ENCODE measurements around the gene GRN. TPM values are rescaled to one million over a fixed set of nuclear protein-coding genes. Genes with fewer than 3 reads are reported as not detected.

The GRN gene
- total and polyA plus RNA-seq, 2 of the 8 experiments (the other 6 are each of a cell fraction or from before 2014, with no cell fraction given): 108 to 387 TPM

DNA sequence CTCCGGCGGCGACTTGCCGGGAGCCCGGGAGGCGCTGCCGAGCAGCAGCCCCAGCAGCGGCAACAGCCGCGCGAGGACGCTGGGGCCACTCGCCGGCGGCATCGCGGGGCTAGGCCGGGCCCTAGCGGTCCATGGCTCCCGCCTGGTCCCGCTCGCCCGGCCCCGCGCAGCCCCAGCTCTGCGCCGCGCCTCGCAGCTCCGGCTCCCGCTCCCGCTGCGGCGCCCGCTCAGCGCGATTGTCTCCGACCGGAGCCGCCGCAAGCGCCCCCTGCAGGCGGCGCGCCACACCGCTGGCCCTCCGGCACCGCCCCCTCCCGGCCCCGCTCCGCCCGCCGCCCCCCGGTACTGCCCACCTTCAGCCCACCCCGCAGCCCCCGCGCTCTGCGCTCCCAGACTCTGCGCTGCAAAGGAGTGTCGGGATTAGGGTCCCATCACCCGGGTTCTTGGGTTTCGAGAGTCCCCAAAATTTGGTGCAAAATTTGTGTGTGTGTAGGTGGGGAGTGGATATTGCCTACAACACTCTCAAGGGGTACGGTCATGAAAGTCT lies 18.6 kb downstream of the GRN start, which contains the start of gene FAM171A2 (continued):
- TF ChIP-seq, protein P1, sequence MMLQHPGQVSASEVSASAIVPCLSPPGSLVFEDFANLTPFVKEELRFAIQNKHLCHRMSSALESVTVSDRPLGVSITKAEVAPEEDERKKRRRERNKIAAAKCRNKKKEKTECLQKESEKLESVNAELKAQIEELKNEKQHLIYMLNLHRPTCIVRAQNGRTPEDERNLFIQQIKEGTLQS (IDR thresholded peaks at IDR 0.05; ENCODE audit: insufficient read depth, low read depth, low read length): no peak
- TF ChIP-seq CTBP2 (IDR thresholded peaks at IDR 0.05; ENCODE audit: borderline replicate concordance, insufficient read depth, insufficient read length, low read length): no peak
- TF ChIP-seq TCF12 (IDR thresholded peaks at IDR 0.05; ENCODE audit: low read depth, low read length): peak; percentile 63; the same call in 1 of the 2 replicates
- no peak for TF ChIP-seq RNF2 (IDR thresholded peaks at IDR 0.05; ENCODE audit: borderline replicate concordance, low read depth, low read length, missing control alignments, poor library complexity, severe bottlenecking)
- TF ChIP-seq RAD21 (IDR thresholded peaks at IDR 0.05 in 1 of 2, conservative IDR thresholded peaks at IDR 0.05 in 1 of 2; ENCODE audit: low read depth in 2 of 2, low read length in 2 of 2): peak in 1 of 2 experiments; percentile 34; a peak in 2 of 4 replicates
- no peak for TF ChIP-seq CHD1 (IDR thresholded peaks at IDR 0.05; ENCODE audit: low read depth, low read length)
- no peak for TF ChIP-seq JUND (IDR thresholded peaks at IDR 0.05; ENCODE audit: low read length)
- no peak for TF ChIP-seq EGR1 (IDR thresholded peaks at IDR 0.05; ENCODE audit: borderline replicate concordance, low read depth, low read length)
- TF ChIP-seq GABPA (IDR thresholded peaks at IDR 0.05; ENCODE audit: borderline replicate concordance, insufficient read depth, low read length): no peak
- no peak for TF ChIP-seq SP4 (IDR thresholded peaks at IDR 0.05; ENCODE audit: low read length)
- TF ChIP-seq, protein P2, sequence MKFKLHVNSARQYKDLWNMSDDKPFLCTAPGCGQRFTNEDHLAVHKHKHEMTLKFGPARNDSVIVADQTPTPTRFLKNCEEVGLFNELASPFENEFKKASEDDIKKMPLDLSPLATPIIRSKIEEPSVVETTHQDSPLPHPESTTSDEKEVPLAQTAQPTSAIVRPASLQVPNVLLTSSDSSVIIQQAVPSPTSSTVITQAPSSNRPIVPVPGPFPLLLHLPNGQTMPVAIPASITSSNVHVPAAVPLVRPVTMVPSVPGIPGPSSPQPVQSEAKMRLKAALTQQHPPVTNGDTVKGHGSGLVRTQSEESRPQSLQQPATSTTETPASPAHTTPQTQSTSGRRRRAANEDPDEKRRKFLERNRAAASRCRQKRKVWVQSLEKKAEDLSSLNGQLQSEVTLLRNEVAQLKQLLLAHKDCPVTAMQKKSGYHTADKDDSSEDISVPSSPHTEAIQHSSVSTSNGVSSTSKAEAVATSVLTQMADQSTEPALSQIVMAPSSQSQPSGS (IDR thresholded peaks at IDR 0.05; ENCODE audit: low read length): no peak
- no peak for TF ChIP-seq SAP30 (IDR thresholded peaks at IDR 0.05; ENCODE audit: insufficient read depth, insufficient replicate concordance, low read length)
- peak; percentile 32; the same call in 1 of the 2 replicates for TF ChIP-seq POLR2AphosphoS5 (IDR thresholded peaks at IDR 0.05; ENCODE audit: low read depth, low read length)
- no peak for TF ChIP-seq ZNF274 (IDR thresholded peaks at IDR 0.05; ENCODE audit: borderline replicate concordance, extremely low read depth, low read length)
- TF ChIP-seq, protein P3, sequence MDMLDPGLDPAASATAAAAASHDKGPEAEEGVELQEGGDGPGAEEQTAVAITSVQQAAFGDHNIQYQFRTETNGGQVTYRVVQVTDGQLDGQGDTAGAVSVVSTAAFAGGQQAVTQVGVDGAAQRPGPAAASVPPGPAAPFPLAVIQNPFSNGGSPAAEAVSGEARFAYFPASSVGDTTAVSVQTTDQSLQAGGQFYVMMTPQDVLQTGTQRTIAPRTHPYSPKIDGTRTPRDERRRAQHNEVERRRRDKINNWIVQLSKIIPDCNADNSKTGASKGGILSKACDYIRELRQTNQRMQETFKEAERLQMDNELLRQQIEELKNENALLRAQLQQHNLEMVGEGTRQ (IDR thresholded peaks at IDR 0.05; ENCODE audit: low read length): no peak
- TF ChIP-seq, protein P4, sequence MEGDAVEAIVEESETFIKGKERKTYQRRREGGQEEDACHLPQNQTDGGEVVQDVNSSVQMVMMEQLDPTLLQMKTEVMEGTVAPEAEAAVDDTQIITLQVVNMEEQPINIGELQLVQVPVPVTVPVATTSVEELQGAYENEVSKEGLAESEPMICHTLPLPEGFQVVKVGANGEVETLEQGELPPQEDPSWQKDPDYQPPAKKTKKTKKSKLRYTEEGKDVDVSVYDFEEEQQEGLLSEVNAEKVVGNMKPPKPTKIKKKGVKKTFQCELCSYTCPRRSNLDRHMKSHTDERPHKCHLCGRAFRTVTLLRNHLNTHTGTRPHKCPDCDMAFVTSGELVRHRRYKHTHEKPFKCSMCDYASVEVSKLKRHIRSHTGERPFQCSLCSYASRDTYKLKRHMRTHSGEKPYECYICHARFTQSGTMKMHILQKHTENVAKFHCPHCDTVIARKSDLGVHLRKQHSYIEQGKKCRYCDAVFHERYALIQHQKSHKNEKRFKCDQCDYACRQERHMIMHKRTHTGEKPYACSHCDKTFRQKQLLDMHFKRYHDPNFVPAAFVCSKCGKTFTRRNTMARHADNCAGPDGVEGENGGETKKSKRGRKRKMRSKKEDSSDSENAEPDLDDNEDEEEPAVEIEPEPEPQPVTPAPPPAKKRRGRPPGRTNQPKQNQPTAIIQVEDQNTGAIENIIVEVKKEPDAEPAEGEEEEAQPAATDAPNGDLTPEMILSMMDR (IDR thresholded peaks at IDR 0.05; ENCODE audit: control extremely low read depth in 1 of 3, insufficient read depth in 1 of 3, low read depth in 1 of 3, low read length in 3 of 3): peak; percentile 60 to 87 (median 84)
- TF ChIP-seq MAFK (IDR thresholded peaks at IDR 0.05; ENCODE audit: low read depth, low read length): no peak
